ENCODE measurements around the gene VWCE. TPM values are rescaled to one million over a fixed set of nuclear protein-coding genes. Genes with fewer than 3 reads are reported as not detected.

Gene VWCE
- not detected in 2 replicates for total RNA-seq (2014; rRNA removed; shearing (Covaris generic); ENCODE audit: low replicate concordance)

- peaks cover 15% of the 10 kb centered on the region for H3K36me3 ChIP-seq
- peak; percentile 39 for DNase-seq
- no peaks in the 10 kb centered on the region for H3K9me3 ChIP-seq
- peak within 1 kb of the TSS; percentile 24 for H3K4me3 ChIP-seq
- no peaks in the 10 kb centered on the region for H3K27me3 ChIP-seq
Measured at GRCh38 chr11:61294717-61295595, at the start of gene VWCE. TSS of gene VWCE (minus strand) at chr11:61295316. CDS start at chr11:61295037, 279 bp downstream.

GRCh38 chr11:61343792-61344745, 49.0 kb upstream of the VWCE start:
- no peak for DNase-seq
- Histone ChIP-seq H3K4me3 (no peak overlapping the region), H3K27me3 (no peaks in the 10 kb centered on the region), H3K36me3 (peaks cover 5% of the 10 kb centered on the region), H3K9me3 (no peaks in the 10 kb centered on the region)

- Histone ChIP-seq H3K9me3 (no peaks in the 10 kb centered on the region), H3K27me3 (no peaks in the 10 kb centered on the region), H3K36me3 (no peaks in the 10 kb centered on the region; the same call in 1 of the 2 replicates), H3K4me3 (no peak overlapping the region)
- no peak for DNase-seq
Measured at GRCh38 chr11:61342207-61342803, 47.2 kb upstream of the VWCE start.

- no peaks in the 10 kb centered on the region for H3K9me3 ChIP-seq
- H3K4me3 ChIP-seq: no peak overlapping the region
- no peaks in the 10 kb centered on the region for H3K27me3 ChIP-seq
- no peaks in the 10 kb centered on the region; the same call in 1 of the 2 replicates for H3K36me3 ChIP-seq
- no peak for DNase-seq
Measured at GRCh38 chr11:61341706-61342105, 46.6 kb upstream of the VWCE start.

GRCh38 chr11:61340979-61341378, 45.9 kb upstream of the VWCE start:
- H3K9me3 ChIP-seq: no peaks in the 10 kb centered on the region
- no peak overlapping the region for H3K4me3 ChIP-seq
- no peaks in the 10 kb centered on the region; the same call in 1 of the 2 replicates for H3K36me3 ChIP-seq
- H3K27me3 ChIP-seq: no peaks in the 10 kb centered on the region
- no peak for DNase-seq

- no peak for DNase-seq
- Histone ChIP-seq H3K4me3 (no peak overlapping the region), H3K9me3 (no peaks in the 10 kb centered on the region), H3K27me3 (no peaks in the 10 kb centered on the region), H3K36me3 (no peaks in the 10 kb centered on the region; the same call in 1 of the 2 replicates)
Measured at GRCh38 chr11:61339490-61339878, 44.4 kb upstream of the VWCE start.

GRCh38 chr11:61338783-61339489, 43.8 kb upstream of the VWCE start:
- no peaks in the 10 kb centered on the region for H3K9me3 ChIP-seq
- no peaks in the 10 kb centered on the region for H3K27me3 ChIP-seq
- DNase-seq: no peak
- H3K4me3 ChIP-seq: no peak overlapping the region
- no peaks in the 10 kb centered on the region; the same call in 1 of the 2 replicates for H3K36me3 ChIP-seq

GRCh38 chr11:61337706-61338470, 42.8 kb upstream of the VWCE start:
- Histone ChIP-seq H3K27me3 (no peaks in the 10 kb centered on the region), H3K36me3 (peaks cover 5% of the 10 kb centered on the region), H3K9me3 (no peaks in the 10 kb centered on the region), H3K4me3 (no peak overlapping the region)
- DNase-seq: no peak

- no peaks in the 10 kb centered on the region for H3K27me3 ChIP-seq
- peak; percentile 65 for DNase-seq
- no peak overlapping the region for H3K4me3 ChIP-seq
- H3K36me3 ChIP-seq: peaks cover 8% of the 10 kb centered on the region; the same call in 1 of the 2 replicates
- H3K9me3 ChIP-seq: no peaks in the 10 kb centered on the region
Measured at GRCh38 chr11:61336171-61336935, 41.2 kb upstream of the VWCE start.

- no peak for DNase-seq
- Histone ChIP-seq H3K36me3 (peaks cover 11% of the 10 kb centered on the region), H3K4me3 (no peak overlapping the region), H3K9me3 (no peaks in the 10 kb centered on the region), H3K27me3 (no peaks in the 10 kb centered on the region)
Measured at GRCh38 chr11:61335355-61335710, 40.2 kb upstream of the VWCE start.

- no peaks in the 10 kb centered on the region for H3K27me3 ChIP-seq
- peaks cover 18% of the 10 kb centered on the region for H3K36me3 ChIP-seq
- H3K4me3 ChIP-seq: no peak overlapping the region
- no peaks in the 10 kb centered on the region for H3K9me3 ChIP-seq
- DNase-seq: peak; percentile 31
Measured at GRCh38 chr11:61334434-61335354, 39.6 kb upstream of the VWCE start.

GRCh38 chr11:61333550-61334433, 38.7 kb upstream of the VWCE start:
- peak overlapping the region; percentile 81 for H3K4me3 ChIP-seq
- no peaks in the 10 kb centered on the region for H3K9me3 ChIP-seq
- no peaks in the 10 kb centered on the region for H3K27me3 ChIP-seq
- peaks cover 27% of the 10 kb centered on the region for H3K36me3 ChIP-seq
- no peak for DNase-seq

Data from MG63 (cell line).